T-helper 17 cell (primary cell): Measurements from ENCODE around the gene SLC25A10. TPM values are rescaled to one million over a fixed set of nuclear protein-coding genes. Genes with fewer than 3 reads are reported as not detected.

Source experiments
- ATAC-seq: fragments of 150-1000 bp; cut with Tn5 transposase; 2 replicates; pipeline ENCODE4 v1.10.0; 2021; ENCODE audit warnings: mild to moderate bottlenecking, moderate library complexity
- DNase-seq, 3 donors: peaks; one replicate each; pipeline versions ENCODE4 v3.0.0 to v3.0.0-alpha.2; 2020 to 2021
- H3K9me3 ChIP-seq: one replicate; pipeline ENCODE4 v1.7.0; 2013; ENCODE audit warnings: low read length, mild to moderate bottlenecking; ENCODE audit not compliant: control insufficient read depth, poor library complexity, severe bottlenecking
- H3K27ac Mint-ChIP-seq: one replicate; pipeline ENCODE4 v1.8.0; 2022; ENCODE audit warnings: mild to moderate bottlenecking, moderate library complexity, mixed read lengths
- H3K27me3 Mint-ChIP-seq: one replicate; pipeline ENCODE4 v1.8.0; 2022; ENCODE audit warnings: mixed read lengths
- H3K36me3 Mint-ChIP-seq: one replicate; pipeline ENCODE4 v1.8.0; 2022; ENCODE audit warnings: low read depth, mixed read lengths
- H3K4me1 Mint-ChIP-seq: one replicate; pipeline ENCODE4 v1.8.0; 2022; ENCODE audit warnings: mild to moderate bottlenecking, mixed read lengths
- H3K4me3 Mint-ChIP-seq: one replicate; pipeline ENCODE4 v1.8.0; 2022; ENCODE audit warnings: mild to moderate bottlenecking, moderate library complexity, mixed read lengths
- total RNA-seq, 4 donors: library from RNA in 2 of 4; stranded (reverse) in 2 of 4; gene quantifications; one replicate each; pipeline ENCODE4 v1.2.3 and lab custom pipeline; 2022 to 2026

SLC25A10 gene
- total RNA-seq, 2 donors from 2014 or later = 3.4 TPM

- H3K9me3 ChIP-seq = no peaks in the 10 kb centered on the region
- Mint-ChIP-seq H3K27me3 (no peaks in the 10 kb centered on the region), H3K4me1 (peaks cover 22% of the 10 kb centered on the region), H3K27ac (no peak overlapping the region), H3K36me3 (peaks cover 3% of the 10 kb centered on the region), H3K4me3 (no peak overlapping the region)
- ATAC-seq (no peak), DNase-seq (no peak)
These were observed 31.9 kb upstream of the SLC25A10 start for GRCh38 chr17:81680150-81680549.

GRCh38 chr17:81681672-81682071, 30.4 kb upstream of the SLC25A10 start:
- Mint-ChIP-seq H3K27ac (no peak overlapping the region), H3K36me3 (peaks cover 3% of the 10 kb centered on the region), H3K4me1 (peaks cover 17% of the 10 kb centered on the region), H3K27me3 (no peaks in the 10 kb centered on the region), H3K4me3 (no peak overlapping the region)
- no peaks in the 10 kb centered on the region for H3K9me3 ChIP-seq
- ATAC-seq (no peak), DNase-seq (no peak)

- DNase-seq (no peak), ATAC-seq (no peak)
- H3K4me3 Mint-ChIP-seq = peak overlapping the region; percentile 99
- no peaks in the 10 kb centered on the region for H3K9me3 ChIP-seq
- peak overlapping the region; percentile 60 for H3K27ac Mint-ChIP-seq
- H3K36me3 Mint-ChIP-seq = peaks cover 3% of the 10 kb centered on the region
- no peaks in the 10 kb centered on the region for H3K27me3 Mint-ChIP-seq
- H3K4me1 Mint-ChIP-seq = peaks cover 17% of the 10 kb centered on the region
These were observed 29.4 kb upstream of the SLC25A10 start for GRCh38 chr17:81682565-81683207.

GRCh38 chr17:81683208-81683583, 28.9 kb upstream of the SLC25A10 start:
- Mint-ChIP-seq H3K4me3 (peak overlapping the region; percentile 99), H3K36me3 (peaks cover 3% of the 10 kb centered on the region), H3K4me1 (peaks cover 15% of the 10 kb centered on the region), H3K27me3 (no peaks in the 10 kb centered on the region), H3K27ac (peak overlapping the region; percentile 88)
- no peak for DNase-seq
- peak; percentile 26 for ATAC-seq
- no peaks in the 10 kb centered on the region for H3K9me3 ChIP-seq

GRCh38 chr17:81683584-81684441, 28.3 kb upstream of the SLC25A10 start, which contains the start of the genes ARL16 and HGS:
Gene ARL16, minus strand, starts transcription at chr17:81683797. Its CDS starts 44 bp downstream, at chr17:81683753.
Gene HGS, plus strand, starts transcription at chr17:81684011. Its CDS starts 56 bp downstream, at chr17:81684067.
- H3K4me1 Mint-ChIP-seq = peaks cover 15% of the 10 kb centered on the region
- ATAC-seq (peak; percentile 99), DNase-seq (peak; percentile 96 to 97 (median 96))
- peak within 1 kb of the TSS; percentile 99 for H3K4me3 Mint-ChIP-seq
- peak within 1 kb of the TSS; percentile 88 for H3K27ac Mint-ChIP-seq
- peaks cover 3% of the 10 kb centered on the region for H3K36me3 Mint-ChIP-seq
- no peaks in the 10 kb centered on the region for H3K9me3 ChIP-seq
- no peaks in the 10 kb centered on the region for H3K27me3 Mint-ChIP-seq

- no peak for ATAC-seq
- H3K36me3 Mint-ChIP-seq = peaks cover 3% of the 10 kb centered on the region
- no peaks in the 10 kb centered on the region for H3K9me3 ChIP-seq
- DNase-seq = no peak
- H3K27ac Mint-ChIP-seq = peak overlapping the region; percentile 88
- H3K27me3 Mint-ChIP-seq = no peaks in the 10 kb centered on the region
- peak overlapping the region; percentile 87 for H3K4me3 Mint-ChIP-seq
- H3K4me1 Mint-ChIP-seq = peaks cover 20% of the 10 kb centered on the region
These were observed 27.6 kb upstream of the SLC25A10 start for GRCh38 chr17:81684442-81684911.

- no peak for DNase-seq
- peaks cover 20% of the 10 kb centered on the region for H3K4me1 Mint-ChIP-seq
- no peak for ATAC-seq
- H3K36me3 Mint-ChIP-seq = peaks cover 3% of the 10 kb centered on the region
- H3K27ac Mint-ChIP-seq = peak overlapping the region; percentile 88
- H3K27me3 Mint-ChIP-seq = no peaks in the 10 kb centered on the region
- peak overlapping the region; percentile 87 for H3K4me3 Mint-ChIP-seq
- H3K9me3 ChIP-seq = no peaks in the 10 kb centered on the region
These were observed 27.0 kb upstream of the SLC25A10 start for GRCh38 chr17:81685108-81685507.

GRCh38 chr17:81686614-81687013, 25.5 kb upstream of the SLC25A10 start:
- Mint-ChIP-seq H3K27ac (peak overlapping the region; percentile 88), H3K27me3 (no peaks in the 10 kb centered on the region), H3K4me3 (no peak overlapping the region), H3K4me1 (peaks cover 20% of the 10 kb centered on the region), H3K36me3 (peaks cover 3% of the 10 kb centered on the region)
- no peaks in the 10 kb centered on the region for H3K9me3 ChIP-seq
- no peak for ATAC-seq
- no peak for DNase-seq

- Mint-ChIP-seq H3K27ac (no peak overlapping the region), H3K4me3 (no peak overlapping the region), H3K36me3 (peaks cover 3% of the 10 kb centered on the region), H3K4me1 (peaks cover 15% of the 10 kb centered on the region), H3K27me3 (no peaks in the 10 kb centered on the region)
- no peaks in the 10 kb centered on the region for H3K9me3 ChIP-seq
- ATAC-seq = no peak
- no peak for DNase-seq
These were observed 24.1 kb upstream of the SLC25A10 start for GRCh38 chr17:81687770-81688541.

- Mint-ChIP-seq H3K4me1 (peaks cover 13% of the 10 kb centered on the region), H3K4me3 (no peak overlapping the region), H3K27ac (no peak overlapping the region), H3K27me3 (no peaks in the 10 kb centered on the region), H3K36me3 (peaks cover 2% of the 10 kb centered on the region)
- ATAC-seq (no peak), DNase-seq (no peak)
- no peaks in the 10 kb centered on the region for H3K9me3 ChIP-seq
These were observed 23.5 kb upstream of the SLC25A10 start for GRCh38 chr17:81688616-81689015.

- Mint-ChIP-seq H3K4me3 (no peak overlapping the region), H3K4me1 (peaks cover 5% of the 10 kb centered on the region), H3K36me3 (no peaks in the 10 kb centered on the region), H3K27me3 (no peaks in the 10 kb centered on the region), H3K27ac (peak overlapping the region; percentile 75)
- no peak for ATAC-seq
- no peak for DNase-seq
- no peaks in the 10 kb centered on the region for H3K9me3 ChIP-seq
These were observed 22.0 kb upstream of the SLC25A10 start for GRCh38 chr17:81690066-81690465.

- Mint-ChIP-seq H3K36me3 (no peaks in the 10 kb centered on the region), H3K4me3 (no peak overlapping the region), H3K4me1 (peaks cover 5% of the 10 kb centered on the region), H3K27me3 (no peaks in the 10 kb centered on the region), H3K27ac (no peak overlapping the region)
- DNase-seq (no peak), ATAC-seq (no peak)
- H3K9me3 ChIP-seq = no peaks in the 10 kb centered on the region
These were observed 21.5 kb upstream of the SLC25A10 start for GRCh38 chr17:81690549-81690948.

GRCh38 chr17:81691196-81691595, 20.9 kb upstream of the SLC25A10 start:
- Mint-ChIP-seq H3K27ac (peak overlapping the region; percentile 47), H3K36me3 (no peaks in the 10 kb centered on the region), H3K4me3 (no peak overlapping the region), H3K27me3 (no peaks in the 10 kb centered on the region), H3K4me1 (peaks cover 5% of the 10 kb centered on the region)
- H3K9me3 ChIP-seq = no peaks in the 10 kb centered on the region
- no peak for DNase-seq
- no peak for ATAC-seq
